Superior temporal gyrus (tissue), 1 donor: ENCODE results near the gene RETREG2.

Experiments
- DNase-seq: peaks from one replicate; pipeline ENCODE4 v3.0.0-alpha.2; 2016; ENCODE audit errors: extremely low spot score

Gene RETREG2

GRCh38 chr2:219214141-219214540 is 36.1 kb downstream of the RETREG2 start:
- no peak for DNase-seq

- DNase-seq, result no peak
Observed at GRCh38 chr2:219214786-219215185, 36.7 kb downstream of the RETREG2 start.

- no peak for DNase-seq
Observed at GRCh38 chr2:219215871-219216534, 37.9 kb downstream of the RETREG2 start.

- no peak for DNase-seq
Observed at GRCh38 chr2:219216535-219216915, 38.5 kb downstream of the RETREG2 start.

- DNase-seq, result no peak
Observed at GRCh38 chr2:219218217-219218731, 40.2 kb downstream of the RETREG2 start.

- peak; percentile 97 for DNase-seq
Observed at GRCh38 chr2:219218732-219219701, 40.9 kb downstream of the RETREG2 start, which contains the start of gene ABCB6. Gene ABCB6, minus strand, starts transcription at chr2:219218958. Its CDS starts 285 bp downstream, at chr2:219218673.

- DNase-seq, result no peak
Observed at GRCh38 chr2:219219784-219220532, 41.9 kb downstream of the RETREG2 start.

- no peak for DNase-seq
Observed at GRCh38 chr2:219220652-219221402, 42.8 kb downstream of the RETREG2 start.

GRCh38 chr2:219221957-219222518 is 44.0 kb downstream of the RETREG2 start:
- no peak for DNase-seq

- no peak for DNase-seq
Observed at GRCh38 chr2:219223831-219224610, 45.9 kb downstream of the RETREG2 start.

- no peak for DNase-seq
Observed at GRCh38 chr2:219225350-219225749, 47.3 kb downstream of the RETREG2 start.

- DNase-seq, result no peak
Observed at GRCh38 chr2:219228041-219228910, 50.2 kb downstream of the RETREG2 start.

GRCh38 chr2:219228911-219229304 is 50.8 kb downstream of the RETREG2 start:
- no peak for DNase-seq

- peak; percentile 99 for DNase-seq
Observed at GRCh38 chr2:219229305-219230058, 51.4 kb downstream of the RETREG2 start, which contains the start of the genes ANKZF1 and ATG9A. Gene ANKZF1, plus strand, starts transcription at chr2:219229806. Its CDS starts 452 bp downstream, at chr2:219230258. Gene ATG9A, minus strand, starts transcription at chr2:219229636. Its CDS starts 1,612 bp downstream, at chr2:219228024.

GRCh38 chr2:219230059-219230540 is 52.0 kb downstream of the RETREG2 start:
- no peak for DNase-seq

GRCh38 chr2:219234331-219234730 is 56.3 kb downstream of the RETREG2 start:
- DNase-seq, result no peak
